Activated T-helper 2 cell treated with anti-CD3 and anti-CD28 coated beads, Interferon-gamma antibody, Interleukin-2, Interleukin-4, amounts not matched to agents 10 μg/mL and 5 μg/mL and 100 μg/mL, durations not matched to agents 14 hours and 24 hours and 36 hours (primary cell): ENCODE data around the gene NAT9. TPM values are rescaled to one million over a fixed set of nuclear protein-coding genes. Genes with fewer than 3 reads are reported as not detected.

Experiments used
- DNase-seq: peaks from one replicate; pipeline ENCODE4 v3.0.0; 2021; ENCODE audit warnings: low spot score
- H3K27ac Mint-ChIP-seq: one replicate; pipeline ENCODE4 v1.8.0; 2021; ENCODE audit warnings: mixed read lengths
- H3K27me3 Mint-ChIP-seq: one replicate; pipeline ENCODE4 v1.8.0; 2021; ENCODE audit warnings: low read depth, mixed read lengths
- H3K36me3 Mint-ChIP-seq: one replicate; pipeline ENCODE4 v1.8.0; 2021; ENCODE audit warnings: low read depth, mixed read lengths
- H3K4me1 Mint-ChIP-seq: one replicate; pipeline ENCODE4 v1.8.0; 2021; ENCODE audit warnings: low read depth, mixed read lengths
- H3K4me3 Mint-ChIP-seq: one replicate; pipeline ENCODE4 v1.8.0; 2021; ENCODE audit warnings: low read depth, mild to moderate bottlenecking, moderate library complexity, mixed read lengths
- H3K9me3 Mint-ChIP-seq: one replicate; pipeline ENCODE4 v1.8.0; 2021; ENCODE audit warnings: mixed read lengths
- intact Hi-C: fragments of 100-400 bp; cut with micrococcal nuclease; formaldehyde crosslinking; loops from one replicate; pipeline ENCODE4 v1.15.1; 2023
- total RNA-seq: library from RNA; stranded (reverse); gene quantifications from 2 replicates; pipeline ENCODE4 v1.2.3, GENCODE V29; 2022

Gene NAT9
- total RNA-seq, 1 donor from 2014 or later, result 55.3 TPM

GRCh38 chr17:74784125-74784810 is 8.1 kb upstream of the NAT9 start:
- Mint-ChIP-seq H3K4me3 (no peak overlapping the region), H3K27ac (no peak overlapping the region), H3K36me3 (peaks cover 36% of the 10 kb centered on the region), H3K9me3 (no peaks in the 10 kb centered on the region), H3K27me3 (no peaks in the 10 kb centered on the region), H3K4me1 (peaks cover 47% of the 10 kb centered on the region)
- no peak for DNase-seq
- intact Hi-C loops, result loop anchor here (10.0 kb wide), 1 partner anchor 201 kb away; the partner anchor contains the start of gene CDR2L

GRCh38 chr17:74782571-74782970 is 6.4 kb upstream of the NAT9 start:
- intact Hi-C loops, result loop anchor here (10.0 kb wide), 1 partner anchor 202 kb away; the partner anchor contains the start of gene CDR2L
- Mint-ChIP-seq H3K4me3 (no peak overlapping the region), H3K27me3 (no peaks in the 10 kb centered on the region), H3K9me3 (no peaks in the 10 kb centered on the region), H3K36me3 (peaks cover 30% of the 10 kb centered on the region), H3K27ac (no peak overlapping the region), H3K4me1 (peaks cover 59% of the 10 kb centered on the region)
- no peak for DNase-seq

GRCh38 chr17:74780443-74781238 is 4.5 kb upstream of the NAT9 start:
- H3K4me1 Mint-ChIP-seq, result peaks cover 65% of the 10 kb centered on the region
- H3K27me3 Mint-ChIP-seq, result no peaks in the 10 kb centered on the region
- H3K36me3 Mint-ChIP-seq, result peaks cover 29% of the 10 kb centered on the region
- DNase-seq, result no peak
- H3K27ac Mint-ChIP-seq, result peak overlapping the region; percentile 98
- no peaks in the 10 kb centered on the region for H3K9me3 Mint-ChIP-seq
- H3K4me3 Mint-ChIP-seq, result peak overlapping the region; percentile 40
- intact Hi-C loops, result loop anchor here (10.0 kb wide), 1 partner anchor 204 kb away; the partner anchor contains the start of gene CDR2L

- Mint-ChIP-seq H3K27me3 (no peaks in the 10 kb centered on the region), H3K9me3 (no peaks in the 10 kb centered on the region), H3K4me3 (peak overlapping the region; percentile 69), H3K36me3 (peaks cover 29% of the 10 kb centered on the region), H3K4me1 (peaks cover 58% of the 10 kb centered on the region), H3K27ac (peak overlapping the region; percentile 98)
- DNase-seq, result peak; percentile 74
- intact Hi-C loops, result loop anchor here (10.0 kb wide), 1 partner anchor 205 kb away; the partner anchor contains the start of gene CDR2L
Measured at GRCh38 chr17:74779948-74780400, 3.8 kb upstream of the NAT9 start.

GRCh38 chr17:74779501-74779900 is 3.4 kb upstream of the NAT9 start:
- no peaks in the 10 kb centered on the region for H3K27me3 Mint-ChIP-seq
- peaks cover 29% of the 10 kb centered on the region for H3K36me3 Mint-ChIP-seq
- peaks cover 54% of the 10 kb centered on the region for H3K4me1 Mint-ChIP-seq
- H3K4me3 Mint-ChIP-seq, result peak overlapping the region; percentile 69
- H3K9me3 Mint-ChIP-seq, result no peaks in the 10 kb centered on the region
- H3K27ac Mint-ChIP-seq, result peak overlapping the region; percentile 98
- DNase-seq, result no peak
- intact Hi-C loops, result no loop called here

- no peak for DNase-seq
- Mint-ChIP-seq H3K36me3 (peaks cover 27% of the 10 kb centered on the region), H3K27me3 (no peaks in the 10 kb centered on the region), H3K9me3 (no peaks in the 10 kb centered on the region), H3K27ac (peak overlapping the region; percentile 98), H3K4me3 (peak overlapping the region; percentile 38), H3K4me1 (peaks cover 50% of the 10 kb centered on the region)
- intact Hi-C loops, result no loop called here
Measured at GRCh38 chr17:74778960-74779359, 2.8 kb upstream of the NAT9 start.

GRCh38 chr17:74777901-74778515 is 1.9 kb upstream of the NAT9 start:
- H3K27ac Mint-ChIP-seq, result peak overlapping the region; percentile 42
- peak overlapping the region; percentile 52 for H3K4me3 Mint-ChIP-seq
- intact Hi-C loops, result no loop called here
- H3K36me3 Mint-ChIP-seq, result peaks cover 34% of the 10 kb centered on the region
- no peak for DNase-seq
- H3K27me3 Mint-ChIP-seq, result no peaks in the 10 kb centered on the region
- no peaks in the 10 kb centered on the region for H3K9me3 Mint-ChIP-seq
- H3K4me1 Mint-ChIP-seq, result peaks cover 49% of the 10 kb centered on the region

- no peaks in the 10 kb centered on the region for H3K27me3 Mint-ChIP-seq
- H3K4me1 Mint-ChIP-seq, result peaks cover 48% of the 10 kb centered on the region
- H3K4me3 Mint-ChIP-seq, result peak overlapping the region; percentile 99
- no peaks in the 10 kb centered on the region for H3K9me3 Mint-ChIP-seq
- intact Hi-C loops, result no loop called here
- H3K27ac Mint-ChIP-seq, result peak overlapping the region; percentile 28
- H3K36me3 Mint-ChIP-seq, result peaks cover 39% of the 10 kb centered on the region
- no peak for DNase-seq
Measured at GRCh38 chr17:74776990-74777389, 845 bp upstream of the NAT9 start.

- peaks cover 46% of the 10 kb centered on the region for H3K36me3 Mint-ChIP-seq
- no peak for DNase-seq
- peaks cover 47% of the 10 kb centered on the region for H3K4me1 Mint-ChIP-seq
- intact Hi-C loops, result loop anchor here (1.0 kb wide), 1 partner anchor 27 kb away; the partner anchor contains the start of gene NHERF1
- no peaks in the 10 kb centered on the region for H3K27me3 Mint-ChIP-seq
- H3K27ac Mint-ChIP-seq, result peak overlapping the region; percentile 90
- H3K9me3 Mint-ChIP-seq, result no peaks in the 10 kb centered on the region
- H3K4me3 Mint-ChIP-seq, result peak overlapping the region; percentile 99
Measured at GRCh38 chr17:74775409-74776043, 619 bp downstream of the NAT9 start.

- no peaks in the 10 kb centered on the region for H3K9me3 Mint-ChIP-seq
- intact Hi-C loops, result no loop called here
- H3K4me3 Mint-ChIP-seq, result peak overlapping the region; percentile 59
- no peaks in the 10 kb centered on the region for H3K27me3 Mint-ChIP-seq
- DNase-seq, result no peak
- peak overlapping the region; percentile 1 for H3K27ac Mint-ChIP-seq
- peaks cover 35% of the 10 kb centered on the region for H3K4me1 Mint-ChIP-seq
- peaks cover 56% of the 10 kb centered on the region for H3K36me3 Mint-ChIP-seq
Measured at GRCh38 chr17:74773871-74774286, 2.3 kb downstream of the NAT9 start.

GRCh38 chr17:74773414-74773813 is 2.7 kb downstream of the NAT9 start:
- Mint-ChIP-seq H3K27me3 (no peaks in the 10 kb centered on the region), H3K4me3 (peak overlapping the region; percentile 59), H3K27ac (peak overlapping the region; percentile 1), H3K4me1 (peaks cover 36% of the 10 kb centered on the region), H3K36me3 (peaks cover 59% of the 10 kb centered on the region), H3K9me3 (no peaks in the 10 kb centered on the region)
- intact Hi-C loops, result no loop called here
- DNase-seq, result no peak

GRCh38 chr17:74772053-74772452 is 4.1 kb downstream of the NAT9 start:
- Mint-ChIP-seq H3K9me3 (no peaks in the 10 kb centered on the region), H3K36me3 (peaks cover 62% of the 10 kb centered on the region), H3K27ac (no peak overlapping the region), H3K4me3 (no peak overlapping the region), H3K27me3 (no peaks in the 10 kb centered on the region), H3K4me1 (peaks cover 26% of the 10 kb centered on the region)
- intact Hi-C loops, result no loop called here
- no peak for DNase-seq
